Measurements from ENCODE around the gene PRPF6.
A peak's percentile ranks its signal among the peaks of the same experiment; 100 is the strongest.
"Not testable (repeated sequence)": the region's sequence is repeated elsewhere in the genome, so short reads cannot be mapped to it uniquely, and the experiment has no call there.

PRPF6 gene

GRCh38 chr20:63976980-63977738, 3.8 kb upstream of the PRPF6 start:
- no peak for DNase-seq

GRCh38 chr20:63977739-63978276, 3.1 kb upstream of the PRPF6 start:
- no peak for DNase-seq

DNA sequence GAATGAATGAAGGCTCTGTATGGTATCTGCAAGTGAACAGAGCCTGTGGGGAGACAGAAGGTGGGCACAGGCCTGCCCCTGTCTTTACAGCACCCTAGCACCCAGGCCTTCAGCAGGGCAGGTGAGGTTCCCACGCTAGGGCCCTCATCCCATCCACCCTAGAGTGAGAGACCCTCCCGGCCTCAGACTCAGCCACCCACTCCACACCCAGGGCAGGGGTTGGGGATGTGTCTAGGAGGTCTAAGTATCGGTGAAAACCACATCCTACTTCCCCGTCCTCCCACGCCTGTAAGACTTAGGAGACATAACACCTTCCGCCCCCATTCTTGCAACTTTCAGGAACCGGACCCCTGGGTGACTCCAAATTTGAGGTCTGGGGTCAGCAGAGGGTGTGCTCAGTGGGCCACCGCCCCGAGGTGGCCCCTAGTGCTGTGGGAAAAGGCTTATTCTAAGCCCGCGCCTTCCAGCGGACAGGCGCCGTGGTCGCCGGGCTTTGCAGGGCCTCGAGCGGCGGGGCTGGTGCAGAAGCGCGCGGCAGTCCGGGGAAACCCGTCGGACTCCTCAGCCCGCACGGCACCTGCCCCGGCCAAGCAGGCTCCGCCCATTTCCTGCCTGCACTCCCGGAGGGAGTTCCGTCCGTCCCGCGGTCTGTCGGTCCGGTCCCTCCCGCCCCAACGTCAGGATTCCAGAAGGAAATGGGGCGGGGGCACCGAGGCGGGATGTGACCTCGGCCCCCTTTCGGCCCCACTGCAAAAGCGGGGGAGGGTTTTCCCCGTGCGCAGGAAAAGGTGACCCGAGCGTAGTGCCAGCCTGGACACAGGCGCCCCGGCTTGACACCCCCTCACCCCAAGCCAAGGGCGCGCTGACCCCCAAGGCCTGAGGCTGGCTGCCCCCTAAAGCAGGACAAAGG, 2.4 kb upstream of the PRPF6 start:
- DNase-seq, result peak; percentile 50

- no peak for DNase-seq
Measured at GRCh38 chr20:63979229-63979556, 1.7 kb upstream of the PRPF6 start.

- peak; percentile 74 for DNase-seq
Measured at GRCh38 chr20:63979557-63980316, 1.2 kb upstream of the PRPF6 start, which contains the start of gene SAMD10. SAMD10 (minus strand) TSS chr20:63979642; CDS start chr20:63979467, 175 bp downstream.

DNA sequence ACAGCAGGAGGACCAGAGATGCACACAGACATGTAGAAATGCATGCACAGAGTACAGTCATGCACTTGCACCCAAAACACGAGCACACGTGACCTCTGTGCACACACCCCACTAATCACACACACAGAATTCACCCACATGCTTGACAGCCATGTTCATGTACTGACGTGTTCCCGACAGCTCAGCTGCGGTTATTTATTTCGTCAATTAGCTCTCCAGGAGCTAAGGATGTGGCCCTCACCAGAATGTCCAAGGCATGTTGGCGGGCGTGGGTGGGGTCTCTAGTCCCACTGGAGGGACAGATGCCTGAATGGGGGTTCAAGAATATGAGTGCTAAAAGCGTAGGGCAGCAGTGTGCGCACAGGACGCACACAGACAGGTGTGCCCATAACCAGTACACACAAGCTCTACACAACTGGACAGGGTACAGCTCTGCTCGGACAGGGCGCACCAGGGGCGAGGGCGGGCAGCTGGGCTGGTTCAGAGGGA, 571 bp upstream of the PRPF6 start:
- no peak for DNase-seq

DNA sequence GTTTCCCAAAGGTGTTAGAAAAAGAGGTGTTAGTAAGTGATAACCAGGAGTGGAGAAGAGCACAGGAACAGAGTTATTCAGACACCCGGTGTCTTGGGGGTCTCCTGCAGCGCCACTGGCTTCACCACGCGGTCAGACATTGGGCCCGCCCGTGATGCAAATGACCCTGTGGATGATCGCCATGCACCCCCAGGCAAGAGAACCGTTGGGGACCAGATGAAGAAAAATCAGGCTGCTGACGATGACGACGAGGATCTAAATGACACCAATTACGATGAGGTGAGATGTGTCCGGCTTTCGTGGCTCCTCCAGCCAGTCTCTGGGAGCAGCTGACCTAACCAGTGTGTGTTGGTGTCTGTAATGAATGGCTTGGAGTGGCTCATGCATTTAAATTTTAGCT, 2.0 kb downstream of the PRPF6 start:
- DNase-seq, result no peak

- DNase-seq, result no peak
Measured at GRCh38 chr20:64000906-64001305, 20.0 kb downstream of the PRPF6 start.

DNA sequence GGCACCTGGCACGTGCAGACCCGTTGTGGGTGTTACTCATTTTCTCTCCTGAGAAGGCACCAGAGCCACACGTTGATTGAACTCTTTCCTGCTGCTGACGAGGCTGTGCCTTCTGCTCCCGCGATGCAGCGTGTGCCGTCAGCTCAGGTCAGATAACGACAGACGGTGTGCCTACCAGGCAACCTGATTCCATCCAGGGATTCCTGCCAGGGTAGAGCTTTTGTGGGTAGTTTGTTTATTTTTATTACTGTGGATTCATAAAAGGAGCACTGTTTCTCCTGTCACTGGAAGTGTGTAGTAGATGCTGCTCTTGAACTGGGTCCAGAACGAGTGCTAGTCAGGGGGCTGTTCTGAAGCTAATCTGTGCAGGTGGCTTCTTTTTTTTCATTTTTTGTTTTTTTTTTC, 20.7 kb downstream of the PRPF6 start:
- peak; percentile 88 for DNase-seq

DNA sequence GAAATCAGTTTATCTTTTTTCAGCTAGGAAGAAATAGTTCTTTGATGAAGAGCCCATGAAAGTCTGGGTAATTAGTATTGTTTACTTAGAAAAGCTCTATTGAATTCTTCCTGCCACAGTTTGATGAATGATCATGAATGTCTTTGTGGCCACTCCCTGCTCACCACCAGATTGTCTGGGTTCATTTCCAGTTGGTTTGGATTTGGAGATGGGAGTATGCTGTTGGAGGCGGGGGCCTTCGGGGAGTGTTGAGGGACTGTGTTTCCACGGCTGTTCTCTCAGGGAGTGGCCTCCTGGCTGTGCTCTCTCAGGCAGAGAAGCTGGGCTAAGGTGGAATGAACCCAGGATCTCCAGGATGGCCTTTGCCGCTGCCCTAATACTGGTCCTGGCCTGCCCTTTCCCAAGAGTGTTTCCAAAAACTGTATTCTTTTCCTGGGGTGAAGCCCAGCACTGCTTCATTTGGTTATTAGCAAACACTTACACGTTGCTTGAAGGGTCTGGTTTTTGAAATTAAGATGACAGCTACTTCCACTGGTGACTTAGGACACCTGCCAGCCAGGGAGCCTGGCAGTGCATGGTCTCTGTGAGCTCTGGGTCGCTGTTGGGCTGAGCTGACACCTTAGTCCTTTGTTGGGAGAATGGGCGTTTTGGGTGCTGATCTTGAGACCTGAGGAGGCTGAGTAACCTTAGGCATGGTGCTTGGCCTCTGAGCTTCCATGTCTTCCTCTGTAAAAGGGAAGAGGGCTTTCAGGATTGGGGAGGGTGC, 23.2 kb downstream of the PRPF6 start:
- peak; percentile 69 for DNase-seq

- DNase-seq, result no peak
Measured at GRCh38 chr20:64005394-64005793, 24.5 kb downstream of the PRPF6 start.

GRCh38 chr20:64006490-64006889, 25.6 kb downstream of the PRPF6 start:
- DNase-seq, result no peak

GRCh38 chr20:64006902-64007301, 26.0 kb downstream of the PRPF6 start:
- DNase-seq, result no peak

- no peak for DNase-seq
Measured at GRCh38 chr20:64009811-64010387, 29.0 kb downstream of the PRPF6 start.

- DNase-seq, result no peak
Measured at GRCh38 chr20:64010711-64011237, 29.8 kb downstream of the PRPF6 start.

DNA sequence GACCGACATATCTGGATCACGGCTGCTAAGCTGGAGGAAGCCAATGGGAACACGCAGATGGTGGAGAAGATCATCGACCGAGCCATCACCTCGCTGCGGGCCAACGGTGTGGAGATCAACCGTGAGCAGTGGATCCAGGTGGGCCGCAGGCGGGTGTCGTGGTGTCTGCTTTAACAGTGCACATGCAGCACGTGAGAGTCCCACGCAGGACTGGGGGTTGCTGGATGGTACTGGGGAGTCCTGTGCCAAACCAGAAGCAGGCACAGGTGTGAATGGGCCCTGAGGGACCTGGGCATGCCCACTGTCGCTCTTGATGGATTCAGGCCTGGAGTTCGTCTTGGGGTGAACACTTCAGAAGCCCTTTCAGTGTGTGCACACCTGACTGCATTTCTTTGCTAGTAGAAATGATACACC, 30.4 kb downstream of the PRPF6 start:
- DNase-seq, result no peak

GRCh38 chr20:64012385-64013154, 31.6 kb downstream of the PRPF6 start:
- not testable (repeated sequence) for DNase-seq

GRCh38 chr20:64015635-64016034, 34.7 kb downstream of the PRPF6 start:
- no peak for DNase-seq

DNA sequence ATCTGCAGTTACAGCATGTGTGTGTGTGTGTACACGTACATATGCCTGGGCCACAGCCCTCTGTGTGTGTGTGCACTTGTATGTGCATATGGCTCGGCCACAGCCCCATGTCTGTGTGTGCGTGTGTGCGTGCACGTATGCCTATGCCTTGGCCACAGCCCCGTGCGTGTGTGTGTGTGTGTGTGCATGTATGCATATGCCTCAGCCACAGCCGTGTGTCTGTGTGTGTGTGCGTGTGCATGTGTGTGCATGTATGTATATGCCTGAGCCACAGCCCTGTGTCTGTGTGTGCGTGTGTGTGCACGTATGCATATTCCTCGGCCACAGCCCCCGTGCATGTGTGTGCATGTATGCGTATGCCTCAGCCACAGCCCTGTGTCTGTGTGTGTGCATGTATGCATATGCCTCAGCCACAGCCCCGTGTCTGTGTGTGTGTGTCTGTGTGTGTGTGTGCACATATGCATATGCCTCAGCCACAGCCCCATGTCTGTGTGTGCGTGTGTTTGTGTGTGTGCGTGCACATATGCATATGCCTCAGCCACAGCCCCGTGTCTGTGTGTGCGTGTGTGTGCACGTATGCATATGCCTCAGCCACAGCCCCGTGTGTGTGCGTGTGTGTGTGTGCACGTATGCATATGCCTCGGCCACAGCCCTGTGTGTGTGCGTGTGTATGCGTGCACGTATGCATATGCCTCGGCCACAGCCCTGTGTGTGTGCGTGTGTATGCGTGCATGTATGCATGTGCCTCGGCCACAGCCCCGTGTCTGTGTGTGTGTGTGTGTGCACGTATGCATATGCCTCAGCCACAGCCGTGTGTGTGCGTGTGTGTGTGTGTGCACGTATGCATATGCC, 40.4 kb downstream of the PRPF6 start:
- DNase-seq, result no peak
